Measurements from ENCODE around the gene LHFPL3. TPM values are rescaled to one million over a fixed set of nuclear protein-coding genes. Genes with fewer than 3 reads are reported as not detected.

LHFPL3 gene
- total and polyA plus RNA-seq, 2 donors (not counting 1 experiment from before 2014, with no cell fraction given): not detected

GRCh38 chr7:104450861-104451260 lies 122.5 kb downstream of the LHFPL3 start:
- H3K27me3 Mint-ChIP-seq: no peaks in the 10 kb centered on the region
- H3K27me3 ChIP-seq (replicated peaks in 1 of 4; ENCODE audit: control extremely low read depth in 1 of 4, control insufficient read depth in 3 of 4, insufficient read depth in 4 of 4, low read length in 3 of 4): no peaks in the 10 kb centered on the region
- no peak overlapping the region for H3K4me2 ChIP-seq (replicated peaks; ENCODE audit: low read depth, low read length, poor library complexity, severe bottlenecking)
- H3K4me1 ChIP-seq (ENCODE audit: control insufficient read depth in 2 of 2, insufficient read depth in 2 of 2, low read length in 2 of 2): no peaks in the 10 kb centered on the region
- TF ChIP-seq CTCF (IDR thresholded peaks at IDR 0.05): no peak
- no peak for TF ChIP-seq EZH2 (IDR thresholded peaks at IDR 0.05; ENCODE audit: borderline replicate concordance, insufficient read depth, low read depth, low read length, poor library complexity, severe bottlenecking)
- H3K4me1 Mint-ChIP-seq: no peaks in the 10 kb centered on the region
- no peak for DNase-seq
- no peaks in the 10 kb centered on the region for H4K20me1 ChIP-seq (ENCODE audit: control insufficient read depth, insufficient read depth, low read length, poor library complexity, severe bottlenecking)
- H3K4me3 ChIP-seq (ENCODE audit: control extremely low read depth in 1 of 5, extremely low read depth in 1 of 5, insufficient read depth in 1 of 5, low read depth in 2 of 5, low read length in 4 of 5): no peak overlapping the region
- H3K36me3 ChIP-seq (replicated peaks in 1 of 2; ENCODE audit: control extremely low read depth in 1 of 2, control insufficient read depth in 1 of 2, extremely low read depth in 1 of 2, insufficient read depth in 2 of 2, low read length in 1 of 2): no peaks in the 10 kb centered on the region
- no peak overlapping the region for H3K27ac Mint-ChIP-seq
- H2AFZ ChIP-seq (ENCODE audit: insufficient read depth, low read depth, low read length, poor library complexity, severe bottlenecking): no peak overlapping the region
- H3K4me3 Mint-ChIP-seq: no peak overlapping the region
- H3K79me2 ChIP-seq (ENCODE audit: control insufficient read depth, insufficient read depth, low read length): no peaks in the 10 kb centered on the region
- peaks cover 0 to 3% (median 0%) of the 10 kb centered on the region in 3 donors for H3K9me3 ChIP-seq (ENCODE audit: control extremely low read depth in 1 of 3, control insufficient read depth in 2 of 3, insufficient read depth in 1 of 3, low read length in 2 of 3)
- POLR2A ChIA-PET: no interaction called here
- WGBS (ENCODE audit: insufficient coverage): 100% methylated on average over 2 of the region's 5 CpGs
- no peak overlapping the region for H3K27ac ChIP-seq (ENCODE audit: low read length in 2 of 2)
- intact Hi-C loops (cut with micrococcal nuclease): no loop called here
- CTCF ChIA-PET: interaction anchor here (1.1 kb wide), 1 partner anchor 16 kb away, joined by 3 read pairs; no protein-coding TSS in a partner anchor
- no peaks in the 10 kb centered on the region for H3K9me3 Mint-ChIP-seq (ENCODE audit: insufficient read depth)
- no peak for ATAC-seq (ENCODE audit: low read depth)
- no peak overlapping the region for H3K9ac ChIP-seq (ENCODE audit: low read length)

- 80% methylated on average over 1 of the region's 3 CpGs for WGBS (ENCODE audit: insufficient coverage)
- CTCF ChIA-PET: no interaction called here
- no peaks in the 10 kb centered on the region for H3K9me3 Mint-ChIP-seq (ENCODE audit: insufficient read depth)
- DNase-seq (no peak), ATAC-seq (ENCODE audit: low read depth) (no peak)
- H3K27ac Mint-ChIP-seq: no peak overlapping the region
- H3K4me3 ChIP-seq (ENCODE audit: control extremely low read depth in 1 of 5, extremely low read depth in 1 of 5, insufficient read depth in 1 of 5, low read depth in 2 of 5, low read length in 4 of 5): no peak overlapping the region
- no peaks in the 10 kb centered on the region for H4K20me1 ChIP-seq (ENCODE audit: control insufficient read depth, insufficient read depth, low read length, poor library complexity, severe bottlenecking)
- H3K4me3 Mint-ChIP-seq: no peak overlapping the region
- H3K27ac ChIP-seq (ENCODE audit: low read length in 2 of 2): no peak overlapping the region
- H3K27me3 ChIP-seq (replicated peaks in 1 of 4; ENCODE audit: control extremely low read depth in 1 of 4, control insufficient read depth in 3 of 4, insufficient read depth in 4 of 4, low read length in 3 of 4): no peaks in the 10 kb centered on the region
- H3K4me1 ChIP-seq (ENCODE audit: control insufficient read depth in 2 of 2, insufficient read depth in 2 of 2, low read length in 2 of 2): no peaks in the 10 kb centered on the region
- POLR2A ChIA-PET: no interaction called here
- H2AFZ ChIP-seq (ENCODE audit: insufficient read depth, low read depth, low read length, poor library complexity, severe bottlenecking): no peak overlapping the region
- H3K9me3 ChIP-seq (ENCODE audit: control extremely low read depth in 1 of 3, control insufficient read depth in 2 of 3, insufficient read depth in 1 of 3, low read length in 2 of 3): peaks cover 0 to 3% (median 0%) of the 10 kb centered on the region in 3 donors
- no peak overlapping the region for H3K4me2 ChIP-seq (replicated peaks; ENCODE audit: low read depth, low read length, poor library complexity, severe bottlenecking)
- no peaks in the 10 kb centered on the region for H3K79me2 ChIP-seq (ENCODE audit: control insufficient read depth, insufficient read depth, low read length)
- no peaks in the 10 kb centered on the region for H3K4me1 Mint-ChIP-seq
- no peaks in the 10 kb centered on the region for H3K27me3 Mint-ChIP-seq
- intact Hi-C loops (cut with micrococcal nuclease): no loop called here
- no peak overlapping the region for H3K9ac ChIP-seq (ENCODE audit: low read length)
- no peak for TF ChIP-seq EZH2 (IDR thresholded peaks at IDR 0.05; ENCODE audit: borderline replicate concordance, insufficient read depth, low read depth, low read length, poor library complexity, severe bottlenecking)
- TF ChIP-seq CTCF (IDR thresholded peaks at IDR 0.05): no peak
- H3K36me3 ChIP-seq (replicated peaks in 1 of 2; ENCODE audit: control extremely low read depth in 1 of 2, control insufficient read depth in 1 of 2, extremely low read depth in 1 of 2, insufficient read depth in 2 of 2, low read length in 1 of 2): no peaks in the 10 kb centered on the region
These were observed 124.8 kb downstream of the LHFPL3 start for GRCh38 chr7:104453190-104453589.

Data from B cell (primary cell).